NCI-H1694 treated with DMSO at 0.1 percent for 48 hours (cell line): ENCODE results near the gene DAGLB.
"Not testable (repeated sequence)": the region's sequence is repeated elsewhere in the genome, so short reads cannot be mapped to it uniquely, and the experiment has no call there.

Source experiments
- DNase-seq: peaks from one replicate; lab custom pipeline; 2025; lab: John Stamatoyannopoulos, UW

DAGLB gene

DNA sequence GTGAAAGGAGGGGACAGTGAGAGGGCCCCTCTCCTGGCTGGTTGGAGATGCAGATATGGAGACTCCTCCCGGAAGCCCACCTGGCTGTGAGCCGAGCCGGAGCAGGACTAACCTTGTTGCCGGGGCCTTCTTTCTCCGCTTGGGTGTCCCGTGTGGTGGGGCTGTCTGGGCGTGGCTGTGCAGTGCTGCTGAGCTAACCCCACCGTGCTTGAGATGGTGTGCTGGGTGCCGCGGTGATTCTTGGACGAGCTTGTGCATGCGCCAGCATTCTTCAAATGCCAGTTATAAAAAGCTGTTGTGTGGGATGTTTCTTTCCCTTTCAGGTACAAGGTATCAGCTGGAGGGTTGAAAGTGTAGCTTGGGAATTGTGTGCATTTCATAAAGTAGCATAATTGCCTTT is 48.8 kb downstream of the DAGLB start:
- no peak for DNase-seq

DNA sequence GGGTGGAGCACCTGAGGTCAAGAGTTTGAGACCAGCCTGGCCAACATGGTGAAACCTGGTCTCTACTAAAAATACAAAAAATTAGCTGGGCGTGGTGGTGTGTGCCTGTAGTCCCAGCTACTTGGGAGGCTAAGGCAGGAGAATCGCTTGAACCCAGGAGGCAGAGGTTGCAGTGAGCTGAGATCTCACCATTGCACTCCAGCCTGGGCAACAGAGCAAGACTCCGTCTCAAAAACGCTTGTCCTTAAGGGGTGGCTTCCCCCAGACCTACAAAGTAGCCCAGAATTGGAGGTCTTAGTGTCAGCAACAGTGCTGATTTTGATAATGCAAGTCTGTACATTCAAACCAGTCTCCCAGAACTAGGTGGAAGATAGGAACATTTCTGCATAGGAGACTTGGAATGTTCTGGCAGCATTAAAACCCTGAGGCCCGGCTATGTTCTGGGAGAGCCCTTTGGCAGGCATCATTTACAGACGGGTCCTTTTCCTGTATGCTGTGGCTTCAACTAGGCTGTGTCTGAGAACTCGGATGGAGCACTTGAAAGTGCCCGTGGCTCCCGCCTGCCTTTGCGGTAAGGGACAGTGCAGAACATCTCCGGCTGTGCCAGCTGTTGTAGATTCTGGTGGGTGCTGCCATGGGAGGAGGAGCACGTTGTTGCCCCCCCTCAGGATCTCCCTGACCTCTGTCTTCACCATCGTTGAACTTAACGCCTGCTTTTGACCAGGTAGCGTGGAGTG is 49.8 kb downstream of the DAGLB start:
- DNase-seq, result not testable (repeated sequence)

DNA sequence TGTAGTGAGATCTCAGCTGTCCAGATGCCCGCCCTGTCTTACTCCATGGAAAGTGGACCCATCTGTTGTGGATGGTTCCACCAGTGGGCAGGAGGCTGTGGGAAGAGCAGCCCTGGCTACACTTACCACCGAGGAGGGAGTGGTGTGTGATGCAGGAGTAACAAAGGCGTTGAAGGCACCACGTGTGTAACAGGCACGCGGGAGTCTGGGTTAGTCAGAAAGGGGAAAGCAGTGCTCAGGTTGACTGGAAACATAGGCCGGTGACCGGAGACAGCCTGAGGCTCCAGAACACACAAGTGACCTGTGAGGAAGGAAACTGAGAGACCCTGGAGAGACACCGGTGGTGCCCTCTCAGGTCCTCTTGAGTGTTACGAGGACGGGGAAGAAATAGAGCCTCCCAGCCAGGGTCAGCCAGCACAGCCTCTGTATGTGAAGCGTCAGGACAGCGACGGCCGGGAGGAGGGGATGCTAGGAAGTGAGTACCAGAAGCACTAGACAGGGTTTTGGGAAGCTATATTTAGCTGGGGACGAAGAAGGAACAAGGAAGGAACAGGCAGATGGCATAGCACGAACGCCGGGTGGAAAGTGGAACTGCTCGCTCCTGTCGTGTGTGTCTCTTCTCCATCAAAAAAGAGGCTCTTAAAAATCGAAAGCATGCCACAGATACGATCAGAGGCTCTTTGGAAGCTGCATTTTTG is 51.7 kb downstream of the DAGLB start:
- DNase-seq, result no peak

DNA sequence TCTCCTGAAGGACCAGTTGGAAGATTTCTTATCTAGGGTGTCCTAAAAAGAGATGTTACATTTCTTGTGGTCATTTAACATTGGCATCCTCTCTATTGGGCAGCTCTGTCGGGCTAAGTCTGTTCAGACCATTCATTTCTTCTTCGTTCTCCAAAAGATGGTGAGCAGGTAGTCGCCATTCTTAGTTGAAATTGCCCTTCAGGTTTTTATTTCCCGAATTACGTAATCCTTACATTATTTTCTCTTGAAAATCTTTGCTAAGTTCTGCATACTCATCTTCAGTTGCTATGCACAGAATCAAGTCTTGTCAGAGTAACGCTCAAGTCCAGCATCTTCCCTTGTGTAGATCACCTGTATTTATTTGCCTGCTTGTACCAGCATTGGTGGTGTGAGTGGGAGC is 53.6 kb downstream of the DAGLB start:
- no peak for DNase-seq

DNA sequence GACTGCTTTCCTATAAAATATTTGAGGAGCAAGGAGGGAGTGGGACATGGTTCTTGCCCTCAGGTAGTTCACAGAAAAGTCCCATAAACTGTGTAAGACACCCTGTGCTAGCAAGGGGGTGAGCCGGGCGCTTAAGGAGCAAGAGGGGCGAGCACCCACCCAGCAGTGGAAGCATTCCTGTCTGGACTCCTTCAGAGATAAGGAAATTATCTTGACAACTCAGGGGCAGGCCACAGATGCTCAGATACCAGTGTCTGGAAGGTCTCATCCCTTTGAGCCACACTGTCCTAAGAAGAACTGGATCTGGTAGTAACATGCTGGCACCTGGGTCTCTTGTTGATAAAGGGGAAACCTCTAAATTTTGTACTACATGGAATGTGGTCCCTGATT is 54.1 kb downstream of the DAGLB start:
- no peak for DNase-seq

DNA sequence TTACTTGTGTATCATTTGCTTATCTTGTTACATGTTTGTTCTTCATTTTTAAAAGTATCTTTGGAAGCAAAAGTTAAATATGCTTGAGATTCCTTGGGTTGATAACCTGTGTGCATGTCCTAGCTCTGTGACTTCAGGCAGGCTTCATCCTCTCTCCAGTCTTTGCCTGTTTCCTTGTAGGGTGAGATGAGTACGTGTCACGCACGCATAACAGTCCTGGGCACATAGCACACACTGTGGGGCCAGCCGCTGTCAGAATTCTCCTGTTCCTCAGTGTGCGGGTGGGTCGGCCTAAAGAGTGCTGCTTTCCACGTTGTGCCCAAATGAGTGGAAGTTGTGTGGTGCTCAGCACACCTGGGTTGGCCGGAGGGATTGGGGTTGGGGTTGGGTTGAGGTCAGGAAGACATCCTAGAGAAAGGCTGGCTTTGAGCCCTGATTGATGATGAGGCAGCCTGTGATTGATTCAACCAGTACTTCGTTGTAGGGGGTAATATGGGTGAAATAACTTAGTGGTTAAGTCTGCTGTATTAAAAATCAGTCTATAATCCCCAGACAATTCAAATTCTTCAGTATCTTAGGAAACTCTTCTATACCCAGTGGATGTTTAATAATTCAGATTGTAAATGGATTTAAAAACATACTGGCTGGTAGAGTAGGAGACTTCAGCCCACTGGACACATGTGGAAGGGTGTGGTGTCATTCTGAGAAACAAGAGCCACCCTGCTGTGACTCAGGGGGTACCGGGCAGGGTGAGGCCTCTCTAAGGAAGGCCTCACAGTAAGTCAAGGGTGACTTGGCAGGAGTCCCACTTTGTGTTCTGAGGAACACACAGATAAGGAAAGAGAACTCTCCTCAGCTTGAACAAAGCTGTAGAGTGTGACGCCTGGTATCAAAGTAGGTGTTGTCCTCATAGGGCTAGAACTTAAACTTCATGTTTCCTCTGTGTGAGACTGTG is 54.8 kb downstream of the DAGLB start:
- no peak for DNase-seq

DNA sequence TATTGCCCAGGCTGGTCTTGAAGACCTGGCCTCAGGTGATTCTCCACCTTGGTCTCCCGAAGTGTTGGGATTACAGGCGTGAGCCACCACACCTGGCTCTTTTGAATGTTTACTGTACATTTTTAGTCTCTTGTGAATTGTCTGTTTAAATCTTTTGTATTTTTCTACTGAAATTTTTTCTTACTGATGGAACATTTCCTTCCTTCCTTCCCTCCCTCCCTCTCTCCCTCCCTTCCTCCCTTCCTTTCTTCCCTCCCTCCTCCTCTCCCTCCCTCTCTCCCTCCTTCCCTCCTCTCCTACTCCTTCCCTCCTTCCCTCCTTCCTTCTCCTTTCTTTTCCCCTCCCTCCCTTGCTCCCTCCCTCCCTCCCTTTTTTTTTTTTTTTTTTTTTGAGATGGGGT is 58.0 kb downstream of the DAGLB start:
- DNase-seq, result no peak

DNA sequence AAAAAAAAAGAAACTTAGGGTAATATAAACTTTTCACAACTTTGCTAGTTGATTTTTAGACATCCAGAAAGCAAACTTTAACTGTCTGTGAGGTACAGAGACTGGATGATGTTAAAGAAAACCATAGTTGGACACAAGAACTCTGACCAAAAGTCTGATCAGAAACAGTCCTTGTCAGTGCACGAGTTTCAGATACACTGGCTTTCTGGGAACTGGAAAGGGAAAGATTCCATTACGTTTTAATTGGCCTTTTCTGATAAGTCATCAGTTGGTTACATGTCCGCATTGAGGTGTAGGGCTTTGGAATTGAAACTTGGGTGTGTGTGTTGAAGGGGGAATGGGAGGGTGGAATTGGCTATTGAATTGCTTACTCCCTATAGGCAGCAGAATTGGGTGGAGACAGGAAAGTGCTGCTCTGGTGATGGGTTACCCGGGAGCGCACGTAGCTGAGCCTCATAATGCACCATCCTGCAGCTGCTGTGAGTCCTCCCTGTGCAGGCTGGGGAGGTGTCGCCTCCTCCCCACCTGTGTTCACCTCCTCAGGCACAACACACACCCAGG is 59.9 kb downstream of the DAGLB start:
- DNase-seq, result no peak

DNA sequence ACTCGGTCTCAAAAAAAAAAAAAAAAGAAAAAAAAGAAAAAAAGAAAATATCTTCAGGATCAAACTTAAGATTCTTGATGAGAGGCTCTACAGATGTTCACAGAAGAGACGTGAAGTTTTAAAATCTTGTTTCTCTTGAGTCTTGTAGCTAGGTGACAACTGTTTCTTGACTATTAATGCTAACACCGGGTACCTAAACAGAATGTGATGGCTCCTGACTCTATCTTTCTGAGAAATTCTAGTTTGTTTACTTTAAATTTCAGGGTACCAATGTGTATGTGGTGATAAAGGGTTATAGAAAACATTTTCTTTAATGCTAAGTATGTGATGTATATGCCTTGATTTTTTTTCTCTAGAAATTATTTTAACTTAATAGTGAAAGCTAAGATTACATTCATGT is 61.0 kb downstream of the DAGLB start:
- DNase-seq, result no peak

DNA sequence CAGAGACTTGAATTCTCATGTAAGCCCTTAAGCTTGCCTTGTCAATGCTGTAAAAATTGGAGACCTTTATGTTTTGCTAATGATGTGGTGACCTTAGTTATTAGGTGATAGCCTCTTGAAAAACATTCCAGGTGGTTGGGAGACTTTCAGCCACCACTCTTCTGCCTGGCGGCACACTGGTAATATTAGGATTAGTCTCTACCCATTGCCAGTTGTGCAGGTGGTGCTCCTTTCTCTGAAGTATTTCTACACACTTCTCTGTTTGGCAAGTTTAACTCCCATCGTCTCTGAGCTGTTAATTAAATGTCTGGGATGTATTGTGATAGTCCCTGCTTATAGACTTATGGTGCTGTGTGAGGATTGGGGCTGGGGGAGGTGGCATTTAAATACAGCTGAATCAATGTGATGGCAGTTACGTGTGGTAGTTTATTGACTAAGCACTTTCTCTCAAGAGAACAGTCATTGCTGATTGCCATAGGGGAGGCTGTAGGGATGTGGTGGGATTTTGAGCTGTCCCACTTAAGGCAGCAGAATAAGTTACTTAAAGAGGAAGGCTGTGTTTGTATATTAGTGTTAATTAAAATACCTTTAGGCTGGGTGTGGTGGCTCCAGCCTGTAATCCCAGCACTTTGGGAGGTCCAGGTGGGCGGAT is 61.7 kb downstream of the DAGLB start:
- DNase-seq, result no peak

DNA sequence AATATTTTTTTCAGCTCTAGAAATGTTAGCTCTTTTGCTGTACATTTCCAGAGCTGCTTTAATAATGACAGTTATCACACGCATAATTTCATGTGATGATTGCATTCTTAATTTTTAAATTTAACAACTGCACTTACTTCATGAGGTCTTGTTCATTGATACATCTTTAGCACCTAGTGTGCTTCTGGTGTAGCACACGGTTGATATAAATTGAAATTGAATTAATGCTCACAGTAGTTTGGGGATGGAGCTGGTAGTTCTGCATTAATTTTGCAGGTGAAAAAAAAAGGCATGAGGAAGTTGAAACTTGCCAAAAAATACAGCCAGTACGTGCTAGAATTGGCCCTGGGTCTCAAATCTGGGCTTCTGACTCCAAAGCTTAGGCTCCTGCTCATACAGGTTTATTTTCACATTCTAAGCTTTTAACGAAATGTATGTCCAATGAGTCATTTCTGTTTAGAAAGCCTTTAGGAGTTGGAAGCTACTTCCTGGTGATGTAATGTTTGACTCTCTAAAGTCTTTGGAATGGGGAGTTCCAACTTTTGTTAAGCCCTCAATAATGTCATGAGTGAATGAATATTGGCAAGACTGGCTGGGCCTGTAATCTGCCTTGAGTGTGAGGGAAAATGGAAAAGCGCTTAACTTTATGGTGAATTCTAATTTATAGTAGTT is 62.5 kb downstream of the DAGLB start:
- no peak for DNase-seq

DNA sequence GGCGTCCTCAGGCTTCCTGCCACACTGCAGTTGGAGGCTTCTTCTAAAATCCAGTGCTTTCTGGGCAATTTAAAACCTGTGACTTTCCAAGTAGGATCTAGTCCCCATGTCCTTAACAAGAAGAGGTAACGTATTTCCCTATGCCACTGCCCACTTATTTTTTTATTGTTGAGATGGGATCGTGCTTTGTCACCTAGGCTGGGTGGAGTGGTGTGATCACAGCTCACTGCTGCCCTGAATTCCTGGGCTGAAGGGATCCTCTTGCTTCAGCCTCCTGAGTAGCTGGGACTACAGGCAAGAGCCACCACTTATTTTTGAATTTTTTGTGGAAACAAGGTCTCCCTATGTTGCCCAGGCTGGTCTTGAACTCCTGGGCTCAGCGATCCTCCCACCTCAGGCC is 63.4 kb downstream of the DAGLB start:
- no peak for DNase-seq

DNA sequence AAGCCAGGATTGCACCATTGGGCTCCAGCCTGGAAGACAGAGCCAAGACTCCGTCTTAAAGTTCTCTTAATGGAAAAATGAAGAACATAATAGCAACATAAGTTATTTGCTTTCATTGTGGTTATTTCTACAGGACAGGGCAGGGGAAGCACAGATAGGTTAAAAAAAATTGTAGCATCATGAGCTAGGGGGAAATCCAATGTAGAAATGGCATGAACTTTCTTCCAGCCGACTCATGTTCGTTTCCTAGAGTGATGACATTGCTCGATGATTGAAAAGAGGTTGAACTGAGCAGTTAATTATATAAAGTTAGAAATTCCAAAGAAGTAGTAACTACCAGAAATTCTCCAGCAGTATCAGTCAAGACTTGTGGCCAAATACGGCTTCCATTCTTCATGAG is 64.9 kb downstream of the DAGLB start:
- no peak for DNase-seq

DNA sequence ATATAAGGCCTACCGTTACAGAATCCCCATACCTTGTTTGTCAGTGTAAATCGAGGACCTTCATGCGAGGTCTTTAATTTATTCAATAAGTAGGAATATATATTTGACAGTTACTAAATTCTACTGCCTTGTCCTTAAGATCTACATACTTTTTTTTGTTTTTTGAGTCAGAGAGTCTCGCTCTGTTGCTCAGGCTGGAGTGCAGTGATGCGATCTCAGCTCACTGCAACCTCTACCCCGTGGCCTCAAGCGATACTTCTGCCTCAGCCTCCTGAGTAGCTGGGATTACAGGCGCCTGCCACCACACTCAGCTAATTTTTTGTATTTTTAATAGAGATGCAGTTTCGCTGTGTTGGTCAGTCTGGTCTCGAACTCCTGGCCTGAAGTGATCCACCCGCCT is 65.9 kb downstream of the DAGLB start:
- not testable (repeated sequence) for DNase-seq

DNA sequence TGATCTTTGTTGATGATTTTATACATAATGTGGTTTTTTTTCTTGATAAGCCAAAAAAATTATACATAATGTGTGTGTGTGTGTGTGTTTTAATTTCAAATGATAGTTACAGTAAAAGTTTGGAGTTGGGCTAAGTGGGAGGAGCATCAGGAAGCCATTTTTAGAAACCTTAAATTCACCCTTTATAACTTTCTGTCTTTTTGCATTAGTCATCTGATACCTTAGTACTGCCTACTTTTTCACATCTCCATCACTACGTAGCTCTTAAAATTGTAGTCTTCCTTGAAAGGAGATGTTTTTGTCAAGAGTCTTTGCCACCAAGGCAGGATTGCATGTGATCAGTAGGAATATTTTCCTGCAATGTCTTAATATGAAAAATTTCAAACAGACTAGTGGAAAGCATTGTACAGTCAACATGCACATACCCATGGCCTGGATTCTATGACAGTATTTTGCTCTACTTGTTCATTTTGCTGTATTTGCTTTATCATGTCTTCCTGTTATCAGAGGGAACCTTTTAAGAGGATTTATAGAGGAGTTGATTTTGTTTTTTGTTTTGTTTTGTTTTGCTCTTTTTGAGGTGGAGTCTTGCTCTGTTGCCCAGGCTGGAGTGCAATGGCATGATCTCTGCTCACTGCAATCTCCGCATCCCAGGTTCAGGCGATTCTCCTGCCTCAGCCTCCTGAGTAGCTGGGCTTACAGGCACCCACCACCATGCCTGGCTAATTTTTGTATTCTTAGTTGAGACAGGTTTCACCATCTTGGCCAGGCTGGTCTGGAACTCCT is 67.3 kb downstream of the DAGLB start:
- DNase-seq, result no peak

DNA sequence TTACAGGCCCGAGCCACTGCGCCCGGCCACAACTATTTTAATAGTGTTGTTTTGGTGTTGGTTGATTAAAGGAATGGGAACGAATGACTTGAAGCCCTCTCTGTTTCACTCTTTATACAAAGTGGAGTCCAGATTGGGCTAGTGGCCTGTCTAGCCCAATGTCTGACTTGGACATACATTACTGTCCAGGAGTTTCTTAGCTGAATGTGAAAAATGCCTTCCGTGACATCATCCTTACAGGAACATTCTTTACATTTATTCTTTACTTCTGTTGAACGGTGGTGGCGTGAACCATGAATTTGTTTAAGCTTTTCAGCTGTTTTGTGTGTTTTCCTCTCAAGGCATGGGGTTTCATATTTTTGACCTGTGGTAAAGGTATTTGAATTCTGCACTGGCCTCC is 67.9 kb downstream of the DAGLB start:
- no peak for DNase-seq

DNA sequence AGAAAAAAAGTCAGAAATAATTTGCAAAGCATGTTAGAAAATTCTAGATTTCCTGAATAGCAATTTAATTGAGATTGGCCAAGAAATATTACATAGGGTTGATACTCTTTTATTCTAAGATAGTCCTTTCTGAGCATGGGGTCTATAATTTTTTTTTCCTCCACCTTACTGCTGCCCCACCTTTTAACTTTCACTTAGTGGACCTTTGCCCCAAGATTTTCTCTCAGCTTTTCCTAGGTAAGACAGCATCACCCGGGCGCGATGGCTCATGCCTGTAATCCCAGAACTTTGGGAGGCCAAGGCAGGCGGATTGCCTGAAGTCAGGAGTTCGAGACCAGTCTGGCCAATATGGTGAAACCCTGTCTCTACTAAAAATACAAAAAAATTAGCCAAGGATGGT is 69.2 kb downstream of the DAGLB start:
- not testable (repeated sequence) for DNase-seq

DNA sequence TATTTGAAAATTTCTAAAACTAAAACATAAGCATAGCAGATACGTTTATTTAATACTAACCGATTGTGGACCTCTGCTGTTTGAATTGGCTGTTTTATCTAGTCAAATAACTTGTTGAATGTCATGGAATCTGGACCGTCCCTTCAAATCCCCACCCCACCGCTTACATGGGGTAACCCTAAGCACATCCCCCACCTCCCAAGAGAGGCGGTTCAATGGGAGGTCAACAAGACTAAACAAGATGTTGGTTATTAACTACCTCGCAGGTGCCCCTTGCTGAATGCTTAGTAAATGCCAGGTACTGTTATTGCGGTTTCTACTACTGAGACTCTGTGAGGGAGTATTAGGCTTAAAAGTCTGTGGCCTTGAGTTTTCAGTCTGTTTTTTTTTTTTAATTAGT is 70.9 kb downstream of the DAGLB start:
- DNase-seq, result no peak

DNA sequence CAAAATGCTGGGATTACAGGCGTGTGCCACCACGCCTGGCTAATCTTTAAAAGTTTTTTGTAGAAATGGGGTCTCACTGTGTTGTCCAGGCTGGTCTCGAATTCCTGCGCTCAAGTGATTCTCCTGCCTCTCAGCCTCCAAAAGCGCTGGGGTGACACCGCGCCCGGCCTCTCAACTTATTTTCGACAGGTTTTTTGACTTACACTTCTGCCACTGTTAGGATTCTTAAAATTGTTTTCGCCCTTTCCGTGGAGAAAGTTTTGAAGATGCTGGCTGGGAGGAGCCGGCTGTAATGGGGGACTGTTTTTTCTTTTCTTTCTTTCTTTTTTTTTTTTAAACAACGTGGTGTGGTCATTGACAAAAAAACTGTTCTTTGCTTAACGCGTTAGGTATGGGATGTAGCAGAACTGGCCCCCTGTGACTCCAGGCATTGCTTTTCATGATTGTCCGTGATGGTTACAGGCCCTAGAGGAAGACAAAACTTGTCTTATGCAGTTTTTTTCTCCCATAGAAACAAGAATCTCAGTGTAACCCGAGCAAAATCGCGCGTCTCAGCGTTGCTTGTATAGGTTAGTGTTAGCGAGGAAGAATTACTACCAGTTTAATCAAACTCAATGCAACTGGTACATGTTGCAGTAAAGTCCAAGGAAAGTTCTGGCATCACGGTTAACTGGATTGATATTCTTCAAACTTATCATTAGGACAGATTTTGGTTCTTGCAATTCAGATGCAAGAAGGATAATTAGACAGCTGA is 72.2 kb downstream of the DAGLB start:
- no peak for DNase-seq

DNA sequence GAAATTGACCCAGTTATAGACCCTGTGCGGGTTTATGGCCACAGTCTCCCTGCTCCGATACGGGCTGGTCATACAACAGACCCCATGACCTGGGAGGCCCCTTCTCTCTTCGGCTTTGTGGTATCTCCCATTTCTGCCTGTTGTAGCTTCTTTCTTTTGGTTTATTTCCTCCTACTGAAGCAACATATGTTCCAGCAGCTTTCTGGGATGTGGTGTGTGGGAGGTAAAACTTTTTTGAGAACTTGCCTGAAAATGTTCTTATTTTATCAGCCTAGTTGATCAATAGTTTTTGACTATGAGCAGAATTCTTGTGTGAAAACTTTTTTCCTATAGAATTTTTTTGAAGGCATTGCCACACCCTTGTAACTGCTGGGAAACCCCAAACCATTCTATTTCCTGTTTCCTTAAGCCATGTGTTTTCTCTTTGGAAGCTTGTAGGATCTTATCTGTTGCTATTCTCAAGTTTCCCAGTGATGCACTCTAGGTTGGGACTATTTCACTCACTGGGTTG is 80.0 kb downstream of the DAGLB start:
- no peak for DNase-seq
